Activated naive CD8-positive, alpha-beta T cell treated with anti-CD3 and anti-CD28 coated beads, Interleukin-2, amount 10 ng/mL, durations not matched to agents 7 days and 5 days (primary cell): ENCODE measurements around the gene VWCE. TPM values are rescaled to one million over a fixed set of nuclear protein-coding genes. Genes with fewer than 3 reads are reported as not detected.
"Not testable (repeated sequence)": the region's sequence is repeated elsewhere in the genome, so short reads cannot be mapped to it uniquely, and the experiment has no call there.

Source experiments
- ATAC-seq: fragments of 150-1000 bp; cut with Tn5 transposase; one replicate; pipeline ENCODE4 v1.10.0; 2021; ENCODE audit warnings: low read depth, moderate library complexity
- POLR2A ChIA-PET: fragments of 350-600 bp; sonication (Branson Sonifier 250); formaldehyde crosslinking; loops from one replicate; lab custom pipeline; 2021; ENCODE audit warnings: antibody characterized with exemption; lab: Charles Lee
- DNase-seq: peaks from one replicate; pipeline ENCODE4 v3.0.0; 2021
- H3K27ac Mint-ChIP-seq: one replicate; pipeline ENCODE4 v1.8.0; 2022; ENCODE audit warnings: mild to moderate bottlenecking, mixed read lengths
- H3K27me3 Mint-ChIP-seq: one replicate; pipeline ENCODE4 v1.8.0; 2022; ENCODE audit warnings: mild to moderate bottlenecking, moderate library complexity, mixed read lengths
- H3K36me3 Mint-ChIP-seq: one replicate; pipeline ENCODE4 v1.8.0; 2021; ENCODE audit warnings: mild to moderate bottlenecking, mixed read lengths
- H3K4me1 Mint-ChIP-seq: one replicate; pipeline ENCODE4 v1.8.0; 2021; ENCODE audit warnings: mixed read lengths
- H3K4me3 Mint-ChIP-seq: one replicate; pipeline ENCODE4 v1.8.0; 2022; ENCODE audit warnings: mild to moderate bottlenecking, moderate library complexity, mixed read lengths
- H3K9me3 Mint-ChIP-seq: one replicate; pipeline ENCODE4 v1.8.0; 2021; ENCODE audit warnings: mixed read lengths
- total RNA-seq, 2 experiments: library from RNA; stranded (reverse); gene quantifications; one replicate each; pipeline ENCODE4 v1.2.3, GENCODE V29; 2021

Gene VWCE
- total RNA-seq, 2 experiments from 2014 or later: 2.4 to 3.1 TPM

DNA sequence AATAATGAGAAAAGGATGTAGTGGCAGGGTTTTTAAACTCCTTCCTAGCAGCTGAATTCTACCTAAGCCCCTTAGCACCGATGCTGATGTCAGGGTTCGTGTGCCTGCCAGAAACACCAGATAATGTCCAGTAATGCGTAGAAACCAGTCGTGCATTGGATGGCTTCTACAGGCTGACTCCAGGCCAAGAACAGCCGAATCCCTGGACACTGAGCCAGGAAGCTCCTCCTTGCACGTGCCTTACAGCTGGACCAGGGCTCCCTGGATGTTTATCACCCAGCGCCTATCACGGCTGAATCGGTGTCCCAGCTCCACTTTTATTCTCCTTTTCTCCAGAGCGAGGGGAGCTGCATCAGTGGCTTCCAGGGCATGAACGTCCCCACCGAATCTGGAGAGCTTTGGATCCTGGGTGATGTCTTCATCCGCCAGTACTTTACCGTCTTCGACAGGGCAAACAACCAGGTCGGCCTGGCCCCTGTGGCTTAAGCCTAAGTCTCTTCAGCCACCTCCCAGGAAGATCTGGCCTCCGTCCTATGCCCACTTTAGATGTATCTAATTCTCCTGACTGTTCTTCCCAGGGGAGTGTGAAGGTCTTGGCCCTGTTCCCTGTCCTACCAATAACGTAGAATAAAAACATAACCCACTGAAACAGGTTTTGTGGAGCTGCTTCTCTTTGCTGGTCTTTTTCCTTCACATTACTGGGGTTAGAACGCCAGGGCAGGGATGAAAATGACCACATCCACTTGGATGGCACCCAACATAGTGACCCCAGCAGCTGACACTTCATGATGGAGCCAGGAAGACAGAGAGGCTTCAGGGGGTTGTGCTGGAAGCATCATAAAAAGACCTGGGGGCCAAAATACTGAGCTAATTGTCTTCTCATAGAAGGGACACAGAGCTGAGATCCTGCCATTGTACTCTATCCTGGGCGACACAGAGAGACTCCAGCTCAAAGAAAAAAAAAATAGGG is 44.0 kb downstream of the VWCE start:
- ATAC-seq, H3K36me3 Mint-ChIP-seq, H3K4me3 Mint-ChIP-seq, POLR2A ChIA-PET, H3K27me3 Mint-ChIP-seq, H3K4me1 Mint-ChIP-seq, DNase-seq, H3K27ac Mint-ChIP-seq, H3K9me3 Mint-ChIP-seq: not testable (repeated sequence)

DNA sequence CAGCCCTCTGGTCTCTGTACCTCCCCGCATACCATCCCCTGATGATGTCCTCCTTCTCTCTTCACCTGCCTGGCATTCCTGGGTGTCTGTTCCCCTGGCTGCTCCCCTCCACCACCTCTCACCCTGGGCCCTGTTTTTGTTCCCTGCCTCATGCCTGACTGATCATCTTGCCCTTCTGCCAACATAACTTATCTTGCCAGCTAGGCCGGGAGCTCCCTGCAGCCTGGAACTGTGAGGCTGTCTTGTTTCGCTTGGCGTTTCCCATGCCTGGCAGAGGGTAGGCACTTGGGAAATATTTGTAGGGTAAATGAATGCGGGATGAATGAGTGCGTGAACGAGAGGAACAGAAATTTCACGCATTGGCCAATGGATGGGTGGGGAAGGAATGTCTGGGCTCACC is 45.9 kb downstream of the VWCE start:
- H3K9me3 Mint-ChIP-seq, H3K27me3 Mint-ChIP-seq, H3K36me3 Mint-ChIP-seq, POLR2A ChIA-PET, H3K4me3 Mint-ChIP-seq, H3K4me1 Mint-ChIP-seq, DNase-seq, ATAC-seq, H3K27ac Mint-ChIP-seq: not testable (repeated sequence)

DNA sequence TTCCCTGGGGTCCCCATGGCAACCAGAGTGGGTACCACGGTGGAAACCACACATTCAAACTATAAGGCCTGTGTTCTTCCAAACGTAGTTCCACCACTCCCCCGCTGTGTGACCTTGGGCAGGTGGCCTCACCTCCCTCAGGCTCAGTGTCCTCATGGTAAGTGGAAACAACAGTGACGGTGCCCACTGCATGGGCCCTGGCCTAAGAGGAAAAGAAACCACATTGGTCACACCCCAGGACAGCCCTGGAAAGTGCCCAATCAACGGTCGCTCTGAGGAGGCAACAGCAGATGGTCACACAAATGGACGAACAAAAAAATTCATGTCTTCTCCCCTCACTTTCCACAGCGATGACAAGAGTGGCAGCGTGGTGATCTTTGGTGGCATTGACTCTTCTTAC is 47.0 kb downstream of the VWCE start:
- H3K36me3 Mint-ChIP-seq, DNase-seq, H3K4me3 Mint-ChIP-seq, H3K27ac Mint-ChIP-seq, H3K4me1 Mint-ChIP-seq, POLR2A ChIA-PET, H3K27me3 Mint-ChIP-seq, H3K9me3 Mint-ChIP-seq, ATAC-seq: not testable (repeated sequence)

DNA sequence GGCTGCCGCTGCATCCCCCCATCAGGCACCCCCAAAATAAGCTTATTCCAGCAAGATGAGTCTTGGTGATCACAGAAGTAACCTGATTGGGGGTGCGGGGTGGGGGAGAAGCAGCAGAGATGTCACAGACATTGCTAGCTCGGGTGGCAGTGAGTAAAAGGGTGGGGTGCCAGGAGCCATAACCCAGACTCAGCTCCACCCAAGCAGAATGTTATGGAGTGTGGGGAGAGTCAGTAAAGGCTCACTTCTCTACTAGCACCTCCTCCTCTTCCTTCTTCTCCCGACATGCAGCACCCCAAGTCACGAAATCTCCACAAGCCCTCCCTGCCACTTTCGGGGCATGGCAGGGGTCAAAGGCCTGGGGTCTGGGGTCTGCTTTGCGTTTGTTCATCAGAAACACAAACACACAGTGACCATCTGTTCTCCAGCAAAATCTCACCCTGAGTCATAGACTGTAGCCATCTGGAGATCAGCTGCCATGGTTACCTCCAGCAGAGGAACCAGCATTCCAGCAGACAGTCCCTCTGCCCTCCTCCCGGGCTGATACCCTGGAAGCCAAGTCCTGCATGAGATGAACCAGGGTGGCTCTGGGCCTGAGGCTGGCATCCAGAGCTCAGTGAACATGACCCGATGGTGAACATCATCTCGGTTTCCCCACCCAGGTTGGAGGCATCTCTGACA is 49.7 kb downstream of the VWCE start:
- H3K4me3 Mint-ChIP-seq, H3K36me3 Mint-ChIP-seq, POLR2A ChIA-PET, DNase-seq, H3K9me3 Mint-ChIP-seq, H3K27ac Mint-ChIP-seq, H3K4me1 Mint-ChIP-seq, H3K27me3 Mint-ChIP-seq, ATAC-seq: not testable (repeated sequence)

DNA sequence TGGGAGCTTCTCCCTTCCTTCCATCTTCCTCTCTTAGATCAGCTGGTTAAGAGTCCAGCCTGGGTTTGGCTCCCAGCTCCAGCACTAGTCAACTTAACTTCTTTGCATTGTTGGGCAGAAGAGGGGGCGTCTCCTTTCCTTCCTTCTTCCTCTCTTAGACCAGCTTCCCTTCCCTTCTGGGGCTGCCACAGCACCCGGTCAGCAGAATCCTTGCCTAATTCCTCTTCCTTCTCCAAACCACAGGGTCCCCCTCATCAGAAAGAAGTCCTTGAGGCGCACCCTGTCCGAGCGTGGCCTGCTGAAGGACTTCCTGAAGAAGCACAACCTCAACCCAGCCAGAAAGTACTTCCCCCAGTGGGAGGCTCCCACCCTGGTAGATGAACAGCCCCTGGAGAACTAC is 53.6 kb downstream of the VWCE start:
- H3K9me3 Mint-ChIP-seq, ATAC-seq, H3K27ac Mint-ChIP-seq, H3K36me3 Mint-ChIP-seq, H3K4me3 Mint-ChIP-seq, POLR2A ChIA-PET, DNase-seq, H3K4me1 Mint-ChIP-seq, H3K27me3 Mint-ChIP-seq: not testable (repeated sequence)

DNA sequence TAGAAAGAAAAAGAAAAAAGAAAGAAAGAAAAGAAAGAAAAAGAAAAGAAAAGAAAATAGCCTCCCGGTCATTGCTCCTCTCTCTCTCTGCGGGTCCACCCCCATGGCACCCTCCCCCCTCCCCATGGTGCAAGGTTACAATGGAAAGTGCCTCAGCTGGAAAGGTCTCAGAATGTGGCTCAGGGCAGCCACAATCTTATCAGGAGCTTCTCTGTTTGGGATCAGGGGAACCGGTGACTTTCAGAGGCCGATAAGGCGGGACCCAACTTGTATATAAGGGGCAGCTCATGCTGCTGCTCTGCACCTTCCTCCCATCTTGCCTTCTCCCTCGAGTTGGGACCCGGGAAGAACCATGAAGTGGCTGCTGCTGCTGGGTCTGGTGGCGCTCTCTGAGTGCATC is 54.2 kb downstream of the VWCE start, which contains the start of gene PGA5:
TSS of gene PGA5 (plus strand) at position 301 of the 400 bp plus-strand sequence. CDS start at position 353, 52 bp downstream.
- H3K4me3 Mint-ChIP-seq, ATAC-seq, H3K36me3 Mint-ChIP-seq, DNase-seq, H3K27me3 Mint-ChIP-seq, H3K4me1 Mint-ChIP-seq, H3K9me3 Mint-ChIP-seq, H3K27ac Mint-ChIP-seq, POLR2A ChIA-PET: not testable (repeated sequence)

DNA sequence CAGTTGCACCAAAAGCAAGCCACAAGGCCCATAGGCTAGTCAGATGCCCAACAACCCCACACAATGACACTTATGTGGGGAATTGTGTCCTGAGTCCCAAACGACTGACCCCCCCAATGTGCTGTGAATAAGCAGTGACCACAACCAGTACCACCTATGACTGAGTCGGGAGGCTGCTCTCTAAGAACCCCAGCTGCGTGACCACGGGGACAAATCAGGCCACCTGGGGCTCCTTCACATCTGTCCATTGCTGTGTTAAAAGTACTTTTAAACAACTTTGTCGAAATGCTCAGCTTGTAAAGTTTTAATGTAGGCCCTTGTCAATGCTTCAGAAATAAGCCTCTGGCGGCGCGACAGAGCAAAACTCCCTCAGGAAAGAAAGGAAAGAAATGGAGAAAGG is 54.8 kb downstream of the VWCE start:
- H3K27ac Mint-ChIP-seq, DNase-seq, ATAC-seq, H3K4me1 Mint-ChIP-seq, H3K4me3 Mint-ChIP-seq, H3K36me3 Mint-ChIP-seq, H3K9me3 Mint-ChIP-seq, H3K27me3 Mint-ChIP-seq, POLR2A ChIA-PET: not testable (repeated sequence)

DNA sequence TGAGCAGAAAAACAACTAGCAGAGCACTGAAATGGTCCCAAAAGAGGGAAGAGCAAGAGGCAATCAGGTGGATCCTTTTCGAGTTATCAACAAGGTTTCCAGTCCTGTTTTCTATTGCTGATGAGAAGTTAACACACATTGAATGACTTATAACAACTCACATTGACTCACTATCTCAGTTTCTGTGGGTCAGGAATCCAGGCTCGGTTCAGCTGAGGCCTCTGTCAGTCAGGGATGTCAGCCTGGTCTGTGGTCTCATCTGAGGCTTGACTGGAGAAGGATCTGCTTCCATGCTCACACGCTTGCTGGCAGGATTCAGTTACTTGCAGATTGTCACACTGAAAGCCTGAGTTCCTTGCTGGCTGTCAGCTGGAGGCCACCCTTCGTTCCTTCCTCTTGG is 58.0 kb downstream of the VWCE start:
- DNase-seq, ATAC-seq, H3K27me3 Mint-ChIP-seq, H3K9me3 Mint-ChIP-seq, H3K4me1 Mint-ChIP-seq, H3K27ac Mint-ChIP-seq, H3K36me3 Mint-ChIP-seq, H3K4me3 Mint-ChIP-seq, POLR2A ChIA-PET: not testable (repeated sequence)

DNA sequence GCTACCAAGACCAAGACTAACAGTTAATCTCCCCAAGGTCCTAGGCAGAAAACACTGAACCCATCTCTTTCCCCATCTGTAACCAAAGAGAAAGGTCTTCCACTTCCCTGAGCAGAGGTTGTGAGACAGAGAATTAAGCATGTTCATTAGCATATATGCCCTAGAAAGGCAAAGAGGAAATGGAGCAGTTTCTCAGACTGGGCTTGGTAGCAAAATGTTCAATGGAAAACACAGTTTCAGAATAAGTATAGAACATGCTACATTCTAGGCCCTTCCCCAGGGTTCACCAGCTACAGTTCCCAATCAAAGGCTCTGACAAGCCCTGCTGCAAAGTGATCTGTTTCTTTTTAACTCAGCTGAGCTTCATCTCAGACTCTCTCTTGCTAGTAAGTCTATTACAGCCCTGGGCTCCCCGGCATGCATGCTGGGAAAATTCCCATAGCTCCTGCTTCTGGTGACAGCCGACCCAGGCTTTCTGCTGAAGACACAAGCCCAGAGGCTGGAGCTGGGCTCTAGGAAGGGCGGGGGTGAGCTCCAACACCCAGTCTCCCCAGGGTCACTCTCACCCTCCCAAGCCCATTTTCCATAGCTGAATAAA is 62.5 kb downstream of the VWCE start:
- H3K4me1 Mint-ChIP-seq, ATAC-seq, POLR2A ChIA-PET, H3K27ac Mint-ChIP-seq, H3K9me3 Mint-ChIP-seq, DNase-seq, H3K4me3 Mint-ChIP-seq, H3K27me3 Mint-ChIP-seq, H3K36me3 Mint-ChIP-seq: not testable (repeated sequence)

DNA sequence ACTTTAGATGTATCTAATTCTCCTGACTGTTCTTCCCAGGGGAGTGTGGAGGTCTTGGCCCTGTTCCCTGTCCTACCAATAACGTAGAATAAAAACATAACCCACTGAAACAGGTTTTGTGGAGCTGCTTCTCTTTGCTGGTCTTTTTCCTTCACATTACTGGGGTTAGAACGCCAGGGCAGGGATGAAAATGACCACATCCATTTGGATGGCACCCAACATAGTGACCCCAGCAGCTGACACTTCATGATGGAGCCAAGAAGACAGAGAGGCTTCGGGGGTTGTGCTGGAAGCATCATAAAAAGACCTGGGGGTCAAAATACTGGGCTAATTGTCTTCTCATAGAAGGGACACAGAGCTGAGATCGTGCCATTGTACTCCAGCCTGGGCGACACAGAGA is 63.5 kb downstream of the VWCE start:
- H3K27me3 Mint-ChIP-seq, POLR2A ChIA-PET, H3K4me1 Mint-ChIP-seq, H3K36me3 Mint-ChIP-seq, H3K27ac Mint-ChIP-seq, DNase-seq, H3K4me3 Mint-ChIP-seq, H3K9me3 Mint-ChIP-seq, ATAC-seq: not testable (repeated sequence)

DNA sequence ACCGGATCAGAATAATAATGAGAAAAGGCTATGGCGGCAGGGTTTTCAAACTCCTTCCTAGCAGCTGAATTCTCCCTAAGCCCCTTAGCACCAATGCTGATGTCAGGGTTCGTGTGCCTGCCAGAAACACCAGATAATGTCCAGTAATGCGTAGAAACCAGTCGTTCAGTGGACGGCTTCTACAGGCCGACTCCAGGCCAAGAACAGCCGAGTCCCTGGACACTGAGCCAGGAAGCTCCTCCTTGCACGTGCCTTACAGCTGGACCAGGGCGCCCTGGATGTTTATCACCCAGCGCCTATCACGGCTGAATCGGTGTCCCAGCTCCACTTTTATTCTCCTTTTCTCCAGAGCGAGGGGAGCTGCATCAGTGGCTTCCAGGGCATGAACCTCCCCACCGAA is 64.1 kb downstream of the VWCE start:
- H3K27ac Mint-ChIP-seq, H3K27me3 Mint-ChIP-seq, H3K9me3 Mint-ChIP-seq, H3K4me3 Mint-ChIP-seq, ATAC-seq, POLR2A ChIA-PET, DNase-seq, H3K4me1 Mint-ChIP-seq, H3K36me3 Mint-ChIP-seq: not testable (repeated sequence)

DNA sequence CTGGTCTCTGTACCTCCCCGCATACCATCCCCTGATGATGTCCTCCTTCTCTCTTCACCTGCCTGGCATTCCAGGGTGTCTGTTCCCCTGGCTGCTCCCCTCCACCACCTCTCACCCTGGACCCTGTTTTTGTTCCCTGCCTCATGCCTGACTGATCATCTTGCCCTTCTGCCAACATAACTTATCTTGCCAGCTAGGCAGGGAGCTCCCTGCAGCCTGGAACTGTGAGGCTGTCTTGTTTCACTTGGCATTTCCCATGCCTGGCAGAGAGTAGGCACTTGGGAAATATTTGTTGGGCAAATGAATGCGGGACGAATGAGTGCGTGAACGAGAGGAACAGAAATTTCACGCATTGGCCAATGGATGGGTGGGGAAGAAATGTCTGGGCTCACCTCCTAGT is 65.7 kb downstream of the VWCE start:
- ATAC-seq, H3K9me3 Mint-ChIP-seq, H3K27ac Mint-ChIP-seq: not testable (repeated sequence)

DNA sequence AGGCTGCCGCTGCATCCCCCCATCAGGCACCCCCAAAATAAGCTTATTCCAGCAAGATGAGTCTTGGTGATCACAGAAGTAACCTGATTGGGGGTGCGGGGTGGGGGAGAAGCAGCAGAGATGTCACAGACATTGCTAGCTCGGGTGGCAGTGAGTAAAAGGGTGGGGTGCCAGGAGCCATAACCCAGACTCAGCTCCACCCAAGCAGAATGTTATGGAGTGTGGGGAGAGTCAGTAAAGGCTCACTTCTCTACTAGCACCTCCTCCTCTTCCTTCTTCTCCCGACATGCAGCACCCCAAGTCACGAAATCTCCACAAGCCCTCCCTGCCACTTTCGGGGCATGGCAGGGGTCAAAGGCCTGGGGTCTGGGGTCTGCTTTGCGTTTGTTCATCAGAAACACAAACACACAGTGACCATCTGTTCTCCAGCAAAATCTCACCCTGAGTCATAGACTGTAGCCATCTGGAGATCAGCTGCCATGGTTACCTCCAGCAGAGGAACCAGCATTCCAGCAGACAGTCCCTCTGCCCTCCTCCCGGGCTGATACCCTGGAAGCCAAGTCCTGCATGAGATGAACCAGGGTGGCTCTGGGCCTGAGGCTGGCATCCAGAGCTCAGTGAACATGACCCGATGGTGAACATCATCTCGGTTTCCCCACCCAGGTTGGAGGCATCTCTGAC is 68.5 kb downstream of the VWCE start:
- H3K9me3 Mint-ChIP-seq, POLR2A ChIA-PET, H3K4me3 Mint-ChIP-seq, H3K27ac Mint-ChIP-seq, DNase-seq, ATAC-seq, H3K4me1 Mint-ChIP-seq, H3K27me3 Mint-ChIP-seq, H3K36me3 Mint-ChIP-seq: not testable (repeated sequence)

More for the DNA sequence above, 65.7 kb downstream of the VWCE start:
- H3K4me1 Mint-ChIP-seq, H3K27me3 Mint-ChIP-seq, POLR2A ChIA-PET, H3K36me3 Mint-ChIP-seq, H3K4me3 Mint-ChIP-seq, DNase-seq: not testable (repeated sequence)
